GM12865 (cell line): Measurements from ENCODE around the gene DCDC2C.

Source experiments
- DNase-seq: peaks from one replicate; pipeline ENCODE4 v3.0.0; 2010; ENCODE audit warnings: low read depth
- H3K4me3 ChIP-seq: 2 replicates; pipeline ENCODE4 v1.5.1; 2011; ENCODE audit warnings: mild to moderate bottlenecking, low read depth, low read length, control low read depth
- TF ChIP-seq, protein P1 (sequence below): IDR thresholded peaks from 2 replicates; pipeline ENCODE4 v1.5.1; 2011; ENCODE audit warnings: low read length, control low read depth, low read depth, inconsistent platforms; ENCODE audit not compliant: insufficient read depth; ENCODE audit errors: missing control alignments

DCDC2C gene

DNA sequence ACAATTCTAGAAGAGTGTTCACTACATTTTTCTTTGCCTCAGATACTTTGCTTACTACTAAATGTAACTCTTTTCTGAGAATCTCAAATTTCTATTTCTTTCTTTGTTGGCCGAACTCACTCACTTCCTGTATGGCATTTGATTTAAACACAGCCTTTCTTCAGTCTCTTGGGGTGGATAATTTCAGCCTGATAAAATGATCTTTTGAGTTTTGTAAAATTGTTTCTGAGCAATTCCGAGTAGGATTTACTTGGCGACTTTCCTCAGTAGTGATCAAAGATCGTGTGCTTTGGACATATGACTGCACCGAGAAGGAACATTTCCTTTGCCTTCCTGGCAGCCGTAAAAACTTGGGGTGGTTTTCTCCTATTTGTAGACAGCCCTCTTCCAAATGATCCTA lies 127.4 kb downstream of the DCDC2C start:
- no peak for DNase-seq
- no peak overlapping the region for H3K4me3 ChIP-seq
- TF ChIP-seq, protein P1, sequence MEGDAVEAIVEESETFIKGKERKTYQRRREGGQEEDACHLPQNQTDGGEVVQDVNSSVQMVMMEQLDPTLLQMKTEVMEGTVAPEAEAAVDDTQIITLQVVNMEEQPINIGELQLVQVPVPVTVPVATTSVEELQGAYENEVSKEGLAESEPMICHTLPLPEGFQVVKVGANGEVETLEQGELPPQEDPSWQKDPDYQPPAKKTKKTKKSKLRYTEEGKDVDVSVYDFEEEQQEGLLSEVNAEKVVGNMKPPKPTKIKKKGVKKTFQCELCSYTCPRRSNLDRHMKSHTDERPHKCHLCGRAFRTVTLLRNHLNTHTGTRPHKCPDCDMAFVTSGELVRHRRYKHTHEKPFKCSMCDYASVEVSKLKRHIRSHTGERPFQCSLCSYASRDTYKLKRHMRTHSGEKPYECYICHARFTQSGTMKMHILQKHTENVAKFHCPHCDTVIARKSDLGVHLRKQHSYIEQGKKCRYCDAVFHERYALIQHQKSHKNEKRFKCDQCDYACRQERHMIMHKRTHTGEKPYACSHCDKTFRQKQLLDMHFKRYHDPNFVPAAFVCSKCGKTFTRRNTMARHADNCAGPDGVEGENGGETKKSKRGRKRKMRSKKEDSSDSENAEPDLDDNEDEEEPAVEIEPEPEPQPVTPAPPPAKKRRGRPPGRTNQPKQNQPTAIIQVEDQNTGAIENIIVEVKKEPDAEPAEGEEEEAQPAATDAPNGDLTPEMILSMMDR = no peak

DNA sequence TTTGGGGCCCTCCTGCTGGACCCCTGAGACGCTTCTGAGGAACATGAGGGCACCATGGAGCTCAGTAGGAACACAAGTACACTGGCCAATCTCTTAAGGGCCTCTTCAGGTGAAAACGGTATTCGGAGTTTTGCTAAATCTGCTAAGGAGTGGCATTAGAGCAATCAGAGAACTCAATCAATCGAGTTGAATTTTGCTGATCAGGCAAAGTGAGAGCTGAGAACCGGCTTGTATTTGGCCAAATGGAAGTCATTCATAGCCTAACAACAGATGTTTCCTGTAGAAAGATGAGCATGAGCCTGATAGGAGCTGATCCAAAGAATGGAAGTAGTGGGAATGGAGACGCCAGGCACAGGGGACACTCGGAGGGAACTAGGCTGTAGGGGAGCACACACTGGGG lies 133.7 kb downstream of the DCDC2C start:
- DNase-seq = no peak
- no peak overlapping the region for H3K4me3 ChIP-seq
- TF ChIP-seq, protein P1 = no peak

DNA sequence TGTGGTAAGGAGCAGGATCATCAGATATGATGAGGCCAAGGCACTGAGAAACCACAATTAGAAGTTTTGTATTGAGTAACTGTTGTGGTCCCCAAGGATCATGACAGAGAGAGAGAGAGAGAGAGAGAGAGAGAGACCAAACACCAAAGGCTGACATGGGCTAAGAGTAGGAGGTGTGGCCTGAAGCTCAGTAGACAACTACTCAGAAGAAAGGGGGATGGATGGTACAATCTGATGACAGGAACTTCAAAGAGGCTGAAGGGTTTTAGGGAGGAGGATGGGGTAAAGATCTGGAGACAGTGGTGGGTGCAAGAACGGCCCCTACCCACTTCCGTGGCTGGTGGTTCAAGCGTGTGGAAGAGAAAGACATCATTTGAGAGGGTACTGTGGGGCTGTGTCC lies 135.0 kb downstream of the DCDC2C start:
- no peak for DNase-seq
- no peak overlapping the region for H3K4me3 ChIP-seq
- TF ChIP-seq, protein P1 = no peak

DNA sequence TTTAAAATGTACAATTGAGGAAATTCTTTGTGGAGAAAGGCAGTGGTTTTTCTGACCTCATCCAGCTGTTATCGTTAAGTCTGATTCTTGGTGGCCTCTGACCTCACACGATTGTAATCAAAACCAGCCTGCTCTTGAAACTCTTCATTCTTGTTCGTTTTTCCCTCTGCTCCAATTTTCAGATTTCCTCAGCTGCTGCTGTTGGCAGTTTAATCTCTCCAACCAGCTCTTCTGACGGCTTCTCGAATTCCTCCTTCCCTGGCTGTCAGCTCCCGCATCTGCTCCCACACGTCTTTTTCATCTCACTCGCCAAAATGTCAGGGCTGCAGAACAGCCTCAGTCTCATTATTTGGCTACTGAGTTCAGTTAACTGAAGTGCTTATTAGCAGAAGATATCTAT lies 136.1 kb downstream of the DCDC2C start:
- no peak overlapping the region for H3K4me3 ChIP-seq
- no peak for DNase-seq
- TF ChIP-seq, protein P1 = no peak

DNA sequence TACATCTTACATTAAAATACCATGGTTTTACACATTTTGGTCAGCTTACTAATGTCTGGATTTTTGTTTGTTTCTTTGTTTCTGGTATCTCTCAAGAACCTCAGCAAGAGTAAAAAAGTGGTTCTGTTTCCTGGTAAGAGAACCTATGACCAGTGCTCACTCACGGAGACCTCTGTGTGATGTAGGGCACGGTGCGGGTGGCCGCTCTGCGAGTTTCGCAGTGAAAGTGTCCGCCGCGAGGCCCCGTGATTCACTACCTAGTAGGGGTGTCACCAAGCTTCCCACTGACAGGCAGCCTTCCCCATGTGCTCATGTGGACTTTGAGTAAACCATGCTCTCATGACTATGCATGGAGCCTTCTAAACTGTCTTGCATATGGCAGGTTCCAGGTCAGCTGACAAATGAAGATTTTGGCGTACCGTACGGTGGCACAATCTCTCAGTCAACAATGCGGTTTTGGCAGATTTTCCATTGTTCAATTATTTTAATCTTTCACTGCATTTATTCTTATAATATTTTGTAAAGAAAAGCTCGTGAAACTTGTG lies 137.3 kb downstream of the DCDC2C start:
- no peak overlapping the region for H3K4me3 ChIP-seq
- no peak for DNase-seq
- TF ChIP-seq, protein P1 = no peak

DNA sequence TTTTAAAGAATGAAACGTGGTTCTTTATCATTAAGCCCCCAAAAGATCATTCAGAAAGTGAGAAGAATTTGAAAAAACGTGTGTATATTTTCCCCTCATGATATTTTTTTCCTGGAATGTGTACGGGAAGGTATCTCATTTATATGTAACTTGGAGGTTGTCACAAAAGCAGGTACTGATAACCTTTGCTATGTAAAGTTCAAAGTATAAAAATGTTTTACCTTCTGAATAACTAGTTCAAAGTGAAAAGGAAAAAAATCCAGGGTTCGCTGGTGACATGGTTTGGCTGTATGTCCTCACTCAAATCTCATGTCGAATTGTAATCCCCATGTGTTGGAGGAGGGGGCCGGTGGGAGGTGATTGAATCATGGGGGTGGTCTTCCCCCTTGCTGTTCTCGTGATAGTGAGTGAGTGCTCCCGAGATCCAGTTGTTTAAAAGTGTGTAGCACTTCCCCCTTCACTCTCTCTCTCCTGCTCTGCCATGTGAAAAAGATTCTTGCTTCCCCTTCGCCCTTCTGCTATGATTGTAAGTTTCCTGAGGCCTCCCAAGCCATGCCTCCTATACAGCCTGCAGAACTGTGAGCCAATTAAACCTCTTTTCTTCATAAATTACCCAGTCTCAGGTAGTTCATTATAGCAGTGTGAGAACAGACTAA lies 144.2 kb downstream of the DCDC2C start:
- TF ChIP-seq, protein P1 = no peak
- DNase-seq = no peak
- no peak overlapping the region for H3K4me3 ChIP-seq

DNA sequence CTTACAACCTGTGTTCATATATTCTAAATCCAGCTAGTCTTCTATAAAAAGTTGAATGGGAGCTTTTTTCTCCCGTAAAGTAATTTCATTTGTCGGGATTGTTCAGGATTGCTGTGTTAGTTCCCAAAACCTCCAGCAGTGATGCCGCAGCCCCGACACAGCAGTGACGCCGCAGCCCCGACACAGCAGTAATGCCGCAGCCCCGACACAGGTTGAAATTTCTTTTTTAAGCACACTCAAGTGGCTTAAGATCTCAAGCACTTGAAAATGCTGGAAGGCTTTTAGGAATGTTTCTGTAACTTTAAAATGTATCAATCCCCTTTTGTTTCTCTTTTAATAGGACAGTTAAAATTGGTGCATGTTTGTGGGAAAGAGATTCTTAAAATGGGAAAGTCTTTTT lies 145.4 kb downstream of the DCDC2C start:
- DNase-seq = no peak
- H3K4me3 ChIP-seq = no peak overlapping the region
- TF ChIP-seq, protein P1 = no peak
